Bronchial epithelial cell (primary cell): ENCODE measurements around the gene TRAF1. TPM values are rescaled to one million over a fixed set of nuclear protein-coding genes. Genes with fewer than 3 reads are reported as not detected.

Experiments used
- DNase-seq: peaks from one replicate; pipeline ENCODE4 v3.0.0-alpha.2; 2010; ENCODE audit warnings: low read depth
- FAIRE-seq: peaks from 2 replicates; lab custom pipeline; 2011; peaks lifted over from hg19 to GRCh38; lab: Jason Lieb, UNC
- H3K27me3 ChIP-seq: 2 replicates; pipeline ENCODE4 v1.5.1; 2011; ENCODE audit warnings: low read length; ENCODE audit not compliant: control insufficient read depth, insufficient read depth
- H3K36me3 ChIP-seq: 2 replicates; pipeline ENCODE4 v1.5.1; 2011; ENCODE audit warnings: low read length; ENCODE audit not compliant: control insufficient read depth, insufficient read depth
- H3K4me3 ChIP-seq: 2 replicates; pipeline ENCODE4 v1.5.1; 2011; ENCODE audit warnings: mild to moderate bottlenecking, low read depth, low read length, control low read depth
- total RNA-seq: library from RNA; depleted of rRNA; stranded (reverse); fragments of >200 nt; gene quantifications from 2 replicates; pipeline ENCODE4 v1.2.1, GENCODE V29; 2014
- TF ChIP-seq, protein P1 (sequence below): IDR thresholded peaks from 2 replicates; pipeline ENCODE4 v1.5.1; 2011; ENCODE audit warnings: mild to moderate bottlenecking, moderate library complexity, low read length, control low read depth, inconsistent platforms; ENCODE audit not compliant: insufficient read depth, severe bottlenecking

TRAF1 gene
- total RNA-seq, 1 donor from 2014 or later = 0.79 TPM

DNA sequence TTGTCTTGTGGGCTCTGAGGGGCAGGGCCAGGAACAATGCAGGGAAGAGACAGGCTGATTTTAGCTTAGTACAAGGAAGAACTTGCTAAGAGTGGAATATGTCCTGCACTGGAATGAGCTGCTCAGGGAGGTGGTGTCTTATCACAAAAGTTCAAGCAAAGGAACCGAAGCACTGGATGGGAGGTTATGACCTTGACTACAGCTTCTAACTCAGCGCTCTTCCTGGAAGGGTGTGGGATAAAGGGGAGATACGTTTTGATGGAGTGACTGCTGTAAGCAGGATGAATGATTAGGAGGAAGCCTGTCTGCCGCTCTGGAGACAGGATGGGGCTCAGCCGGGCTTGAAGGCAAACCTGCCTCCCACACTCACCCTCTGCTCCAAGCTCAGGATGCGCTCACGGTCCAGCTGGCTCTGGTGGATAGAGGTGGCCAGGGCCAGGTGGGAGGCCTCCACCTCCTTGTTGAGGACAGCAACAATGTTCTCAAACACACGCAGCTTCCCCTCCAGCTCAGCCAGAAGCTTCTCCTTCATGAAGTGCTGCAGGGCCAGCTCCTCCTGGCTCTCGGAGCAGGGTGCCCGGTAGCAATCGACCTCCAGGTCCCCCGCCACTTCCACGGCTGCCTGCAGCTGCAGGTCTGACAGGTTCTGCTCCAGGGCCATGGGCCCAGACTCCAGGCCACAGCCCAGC lies 13.5 kb downstream of the TRAF1 start:
- FAIRE-seq (no peak), DNase-seq (no peak)
- no peaks in the 10 kb centered on the region for H3K27me3 ChIP-seq
- no peak overlapping the region for H3K4me3 ChIP-seq
- TF ChIP-seq, protein P1, sequence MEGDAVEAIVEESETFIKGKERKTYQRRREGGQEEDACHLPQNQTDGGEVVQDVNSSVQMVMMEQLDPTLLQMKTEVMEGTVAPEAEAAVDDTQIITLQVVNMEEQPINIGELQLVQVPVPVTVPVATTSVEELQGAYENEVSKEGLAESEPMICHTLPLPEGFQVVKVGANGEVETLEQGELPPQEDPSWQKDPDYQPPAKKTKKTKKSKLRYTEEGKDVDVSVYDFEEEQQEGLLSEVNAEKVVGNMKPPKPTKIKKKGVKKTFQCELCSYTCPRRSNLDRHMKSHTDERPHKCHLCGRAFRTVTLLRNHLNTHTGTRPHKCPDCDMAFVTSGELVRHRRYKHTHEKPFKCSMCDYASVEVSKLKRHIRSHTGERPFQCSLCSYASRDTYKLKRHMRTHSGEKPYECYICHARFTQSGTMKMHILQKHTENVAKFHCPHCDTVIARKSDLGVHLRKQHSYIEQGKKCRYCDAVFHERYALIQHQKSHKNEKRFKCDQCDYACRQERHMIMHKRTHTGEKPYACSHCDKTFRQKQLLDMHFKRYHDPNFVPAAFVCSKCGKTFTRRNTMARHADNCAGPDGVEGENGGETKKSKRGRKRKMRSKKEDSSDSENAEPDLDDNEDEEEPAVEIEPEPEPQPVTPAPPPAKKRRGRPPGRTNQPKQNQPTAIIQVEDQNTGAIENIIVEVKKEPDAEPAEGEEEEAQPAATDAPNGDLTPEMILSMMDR = no peak
- no peaks in the 10 kb centered on the region for H3K36me3 ChIP-seq

DNA sequence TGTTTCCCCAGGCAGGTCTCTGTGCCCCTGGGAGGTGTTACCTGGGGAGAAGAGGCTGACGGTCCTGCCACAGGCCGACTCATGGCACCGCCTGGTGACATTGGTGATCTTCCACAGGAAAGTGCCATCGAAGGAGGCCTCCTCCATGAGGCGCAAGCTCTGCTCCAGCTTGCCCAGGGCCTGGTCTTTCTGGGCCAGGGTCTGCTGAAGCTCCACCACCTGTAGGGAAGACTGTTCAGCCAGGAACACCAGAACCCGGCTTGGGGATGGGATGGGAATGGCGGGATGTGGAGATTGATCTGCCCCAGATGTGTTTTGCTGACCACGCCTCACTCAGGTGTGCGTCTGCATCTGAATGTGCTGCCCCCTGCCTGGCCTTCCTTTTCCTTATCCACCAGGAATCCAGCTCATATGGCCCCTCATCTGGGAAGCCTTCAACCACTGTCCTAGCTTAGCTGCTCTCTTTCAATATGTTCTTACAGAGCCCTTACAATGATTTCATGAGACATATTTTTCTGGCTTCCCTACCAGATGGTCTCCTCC lies 15.2 kb downstream of the TRAF1 start:
- DNase-seq = no peak
- Histone ChIP-seq H3K36me3 (no peaks in the 10 kb centered on the region), H3K27me3 (no peaks in the 10 kb centered on the region), H3K4me3 (no peak overlapping the region)
- FAIRE-seq = no peak
- TF ChIP-seq, protein P1 = no peak

DNA sequence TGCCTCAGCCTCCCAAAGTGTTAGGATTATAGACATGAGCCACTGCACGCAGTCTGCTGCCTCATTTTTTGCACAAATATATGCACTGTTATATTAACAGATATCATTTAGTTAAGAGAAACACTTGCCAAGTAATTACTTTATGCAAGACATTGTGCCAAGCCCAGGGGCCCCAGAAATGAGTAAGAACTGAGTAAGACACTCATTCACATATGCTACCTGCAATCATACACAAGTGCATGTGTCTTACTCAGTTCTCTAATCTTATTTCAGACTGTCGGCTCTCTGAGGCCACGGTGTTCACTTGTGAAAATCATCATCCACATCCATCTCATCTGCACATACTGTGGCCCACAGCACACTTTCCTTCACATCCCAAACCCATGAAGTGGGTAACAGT lies 16.0 kb downstream of the TRAF1 start:
- DNase-seq (peak; percentile 75), FAIRE-seq (no peak)
- H3K36me3 ChIP-seq = no peaks in the 10 kb centered on the region
- TF ChIP-seq, protein P1 = no peak
- H3K27me3 ChIP-seq = no peaks in the 10 kb centered on the region
- no peak overlapping the region for H3K4me3 ChIP-seq

DNA sequence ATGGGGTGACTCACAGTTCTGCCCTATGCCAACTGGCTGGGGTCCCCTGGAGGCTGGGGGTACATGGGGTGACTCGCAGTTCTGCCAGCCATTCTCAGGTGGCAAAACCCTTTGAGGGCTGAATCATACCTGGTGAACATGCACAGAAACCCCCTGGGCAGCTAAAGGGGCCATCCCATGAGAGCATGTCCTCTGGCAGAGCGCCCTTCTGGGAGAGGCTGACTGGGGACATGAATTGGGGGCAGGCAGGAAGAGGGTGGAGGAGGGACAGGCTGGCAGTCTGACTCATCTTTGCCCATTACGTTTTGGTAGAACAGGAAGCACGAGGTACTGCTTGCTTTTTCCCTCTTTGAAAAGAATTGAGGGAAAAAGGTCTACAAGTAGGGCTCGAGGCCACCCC lies 16.7 kb downstream of the TRAF1 start:
- Histone ChIP-seq H3K36me3 (no peaks in the 10 kb centered on the region), H3K27me3 (no peaks in the 10 kb centered on the region), H3K4me3 (no peak overlapping the region)
- DNase-seq (peak; percentile 65), FAIRE-seq (no peak)
- TF ChIP-seq, protein P1 = no peak

DNA sequence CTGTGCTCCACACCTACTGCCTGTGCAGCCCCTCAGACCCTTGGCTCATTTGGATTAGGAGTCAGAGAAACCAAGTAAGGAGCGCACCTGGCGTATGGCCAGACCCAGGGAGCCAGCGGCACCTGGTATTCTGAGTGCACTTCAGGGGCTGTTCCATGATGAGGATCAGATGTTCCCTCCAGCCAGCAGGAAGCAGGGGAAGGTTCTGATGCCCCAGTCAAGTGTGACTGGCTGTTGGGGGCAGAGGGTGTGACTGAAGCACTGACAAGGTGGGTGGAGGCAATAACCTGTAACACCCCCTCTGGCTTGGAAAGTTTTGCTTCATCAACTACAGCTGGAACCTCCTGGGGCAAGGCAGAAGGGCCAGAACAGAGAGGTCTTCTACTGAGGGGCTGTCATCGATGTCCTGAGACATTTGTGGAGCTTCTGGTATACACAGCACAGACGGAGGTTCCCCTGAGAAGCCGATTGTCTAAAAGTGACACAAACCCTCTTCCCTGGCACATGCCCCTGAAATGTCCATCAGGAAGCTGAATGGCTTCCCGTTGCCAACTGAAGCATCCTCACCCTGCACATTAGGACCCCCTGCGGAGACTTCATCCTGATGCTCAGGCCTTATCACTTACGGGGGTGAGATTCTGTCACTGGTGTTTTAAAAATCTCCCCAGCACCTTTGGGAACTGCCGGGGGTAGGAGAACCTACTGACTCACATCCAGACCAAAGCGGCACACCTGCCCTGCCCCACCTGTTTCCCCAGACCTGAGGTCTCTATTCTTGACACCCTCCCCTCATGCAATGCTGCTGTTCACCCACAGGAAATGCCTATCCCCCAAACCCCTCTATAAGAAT lies 21.1 kb downstream of the TRAF1 start:
- FAIRE-seq (no peak), DNase-seq (no peak)
- TF ChIP-seq, protein P1 = no peak
- no peaks in the 10 kb centered on the region for H3K36me3 ChIP-seq
- H3K27me3 ChIP-seq = no peaks in the 10 kb centered on the region
- H3K4me3 ChIP-seq = no peak overlapping the region
